Lung (tissue), 12 donors: Measurements from ENCODE around the gene FAM219B. TPM values are rescaled to one million over a fixed set of nuclear protein-coding genes. Genes with fewer than 3 reads are reported as not detected.

ENCODE experiments used
- ATAC-seq: fragments of 200-7000 bp; cut with Tn5 transposase; one replicate; pipeline ENCODE4 v1.9.1; 2020; ENCODE audit warnings: moderate number of reproducible peaks; ENCODE audit not compliant: insufficient read depth, low FRiP score
- DNase-seq, 3 donors: peaks; one replicate each; pipeline ENCODE4 v3.0.0-alpha.2; 2013 to 2017
- H3K27ac ChIP-seq, 2 donors: one replicate each; pipeline ENCODE4 v1.5.1; 2013; ENCODE audit warnings: mild to moderate bottlenecking in 2 of 2, moderate library complexity in 2 of 2, control low read depth in 1 of 2, inconsistent platforms in 1 of 2, low read depth in 1 of 2, low read length in 1 of 2
- H3K27me3 ChIP-seq, 3 donors: one replicate each; pipeline ENCODE4 v1.5.1; 2013; ENCODE audit warnings: low read length in 2 of 3; ENCODE audit not compliant: control insufficient read depth in 3 of 3, insufficient read depth in 3 of 3
- H3K36me3 ChIP-seq, 4 donors: one replicate each; pipeline ENCODE4 v1.5.1; 2013; ENCODE audit warnings: low read length in 4 of 4, mild to moderate bottlenecking in 1 of 4, moderate library complexity in 1 of 4; ENCODE audit not compliant: control insufficient read depth in 4 of 4, insufficient read depth in 4 of 4
- H3K4me1 ChIP-seq, 5 donors: one replicate each; pipeline ENCODE4 v1.5.1; 2013; ENCODE audit warnings: low read length in 5 of 5, mild to moderate bottlenecking in 2 of 5, moderate library complexity in 1 of 5; ENCODE audit not compliant: control insufficient read depth in 5 of 5, insufficient read depth in 5 of 5
- H3K4me3 ChIP-seq: one replicate; pipeline ENCODE4 v1.5.1; 2013; ENCODE audit warnings: mild to moderate bottlenecking, control low read depth, moderate library complexity
- H3K9ac ChIP-seq, 2 donors: one replicate each; pipeline ENCODE4 v1.5.1; 2013; ENCODE audit warnings: low read length in 2 of 2, control low read depth in 1 of 2; ENCODE audit not compliant: insufficient read depth in 1 of 2
- H3K9me3 ChIP-seq, 4 donors: one replicate each; pipeline ENCODE4 v1.5.1; 2013; ENCODE audit warnings: low read length in 3 of 4, mild to moderate bottlenecking in 1 of 4, moderate library complexity in 1 of 4; ENCODE audit not compliant: control insufficient read depth in 4 of 4, insufficient read depth in 3 of 4
- WGBS, 2 donors: extraction: QIAGEN DNeasy Blood & Tissue Kit; methylation state at CpG; one replicate each; pipeline ENCODE4 v1.1.7; 2013; 5-methylcytosine and 5-hydroxymethylcytosine counted together
- polyA plus RNA-seq, 2 donors: library from polyadenylated mRNA; stranded (reverse); fragments of 200-250 nt; gene quantifications; one replicate each; pipeline ENCODE4 v1.2.1, GENCODE V29; 2013
- total RNA-seq, 2 donors: library from RNA; depleted of rRNA in 1 of 2; stranded (reverse); fragments of >200 nt in 1 of 2; gene quantifications; one replicate each; pipeline ENCODE4 v1.2.1, GENCODE V29; 2014 to 2021
- TF ChIP-seq, protein P1 (sequence below): IDR thresholded peaks from 2 replicates; pipeline ENCODE4 v1.5.1; 2012; ENCODE audit warnings: mild to moderate bottlenecking; ENCODE audit errors: control extremely low read depth, extremely low read depth
- donor health status: control.
- donor health status: control.
- donor health status: Bipolar disorder and iron deficiency.
- donor health status: healthy.
- donor health status: DM: yes; HTN: yes; CAD: no.

Gene FAM219B
- total and polyA plus RNA-seq, 4 donors: 32.4 to 88.4 (median 42.5) TPM

DNA sequence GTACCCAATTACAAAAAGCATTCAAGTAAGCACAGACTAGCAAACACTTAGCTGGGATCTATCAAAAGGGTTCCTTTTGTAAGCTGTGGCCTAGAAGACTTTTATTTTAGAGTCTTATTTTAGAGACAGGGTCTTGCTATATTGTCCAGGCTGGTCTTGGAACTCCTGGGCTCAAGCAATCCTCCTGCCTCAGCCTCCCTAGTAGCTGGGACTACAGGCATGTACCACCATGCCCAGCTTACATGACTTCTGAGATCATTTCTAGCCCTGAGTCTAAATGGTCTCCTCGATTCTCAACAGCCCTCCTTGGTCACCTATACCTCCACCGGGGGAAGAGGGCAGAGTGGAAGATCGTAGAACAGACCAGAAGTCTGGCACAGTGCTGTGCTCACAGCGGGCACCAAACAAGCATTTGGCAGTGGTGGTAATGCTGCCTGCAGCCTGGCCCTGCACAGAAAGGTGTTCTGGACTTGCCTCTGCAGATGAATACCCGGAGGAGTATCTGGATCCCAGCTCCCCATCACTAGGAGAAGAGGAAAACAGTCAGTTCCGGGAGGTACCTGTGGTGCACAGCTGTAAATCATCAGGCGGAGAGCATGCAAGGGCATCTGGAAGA, 2.4 kb downstream of the FAM219B start:
- DNase-seq: no peak
- TF ChIP-seq, protein P1, sequence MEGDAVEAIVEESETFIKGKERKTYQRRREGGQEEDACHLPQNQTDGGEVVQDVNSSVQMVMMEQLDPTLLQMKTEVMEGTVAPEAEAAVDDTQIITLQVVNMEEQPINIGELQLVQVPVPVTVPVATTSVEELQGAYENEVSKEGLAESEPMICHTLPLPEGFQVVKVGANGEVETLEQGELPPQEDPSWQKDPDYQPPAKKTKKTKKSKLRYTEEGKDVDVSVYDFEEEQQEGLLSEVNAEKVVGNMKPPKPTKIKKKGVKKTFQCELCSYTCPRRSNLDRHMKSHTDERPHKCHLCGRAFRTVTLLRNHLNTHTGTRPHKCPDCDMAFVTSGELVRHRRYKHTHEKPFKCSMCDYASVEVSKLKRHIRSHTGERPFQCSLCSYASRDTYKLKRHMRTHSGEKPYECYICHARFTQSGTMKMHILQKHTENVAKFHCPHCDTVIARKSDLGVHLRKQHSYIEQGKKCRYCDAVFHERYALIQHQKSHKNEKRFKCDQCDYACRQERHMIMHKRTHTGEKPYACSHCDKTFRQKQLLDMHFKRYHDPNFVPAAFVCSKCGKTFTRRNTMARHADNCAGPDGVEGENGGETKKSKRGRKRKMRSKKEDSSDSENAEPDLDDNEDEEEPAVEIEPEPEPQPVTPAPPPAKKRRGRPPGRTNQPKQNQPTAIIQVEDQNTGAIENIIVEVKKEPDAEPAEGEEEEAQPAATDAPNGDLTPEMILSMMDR: no peak
- Histone ChIP-seq H3K36me3 (peaks cover 21 to 49% (median 39%) of the 10 kb centered on the region in 4 donors), H3K9ac (no peak overlapping the region), H3K4me3 (no peak overlapping the region), H3K4me1 (peaks cover 3 to 23% (median 14%) of the 10 kb centered on the region in 5 donors), H3K27ac (no peak overlapping the region), H3K27me3 (no peaks in the 10 kb centered on the region), H3K9me3 (no peaks in the 10 kb centered on the region)
- WGBS, 2 donors: 95 to 97% methylated on average over 7 of the region's 7 CpGs
- ATAC-seq: no peak

DNA sequence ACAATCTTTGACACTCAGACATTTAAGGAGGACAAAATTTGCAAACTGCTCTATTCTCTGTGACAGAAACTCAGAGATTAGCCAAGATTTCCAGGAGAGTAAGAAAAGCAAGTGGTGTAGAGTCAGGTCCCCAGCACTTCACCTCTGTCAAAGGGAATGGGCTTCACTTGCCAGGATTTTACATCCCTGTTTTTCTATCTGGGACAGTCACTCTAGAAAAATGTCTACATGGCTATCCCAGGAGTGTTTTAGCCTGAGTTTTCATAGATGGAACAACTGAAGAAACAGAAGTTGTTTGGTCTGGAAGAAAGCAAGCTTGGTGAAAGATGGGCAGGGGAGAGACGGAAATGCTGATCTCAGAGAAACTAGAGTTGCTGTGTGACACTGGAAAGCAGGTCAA, 3.0 kb downstream of the FAM219B start:
- TF ChIP-seq, protein P1: no peak
- Histone ChIP-seq H3K4me1 (peaks cover 3 to 23% (median 14%) of the 10 kb centered on the region in 5 donors), H3K36me3 (peaks cover 21 to 53% (median 41%) of the 10 kb centered on the region in 4 donors), H3K9ac (no peak overlapping the region), H3K27me3 (no peaks in the 10 kb centered on the region), H3K27ac (no peak overlapping the region), H3K9me3 (no peaks in the 10 kb centered on the region), H3K4me3 (no peak overlapping the region)
- WGBS, 2 donors: 94 to 95% methylated on average over 1 of the region's 1 CpG
- no peak for ATAC-seq
- no peak for DNase-seq

DNA sequence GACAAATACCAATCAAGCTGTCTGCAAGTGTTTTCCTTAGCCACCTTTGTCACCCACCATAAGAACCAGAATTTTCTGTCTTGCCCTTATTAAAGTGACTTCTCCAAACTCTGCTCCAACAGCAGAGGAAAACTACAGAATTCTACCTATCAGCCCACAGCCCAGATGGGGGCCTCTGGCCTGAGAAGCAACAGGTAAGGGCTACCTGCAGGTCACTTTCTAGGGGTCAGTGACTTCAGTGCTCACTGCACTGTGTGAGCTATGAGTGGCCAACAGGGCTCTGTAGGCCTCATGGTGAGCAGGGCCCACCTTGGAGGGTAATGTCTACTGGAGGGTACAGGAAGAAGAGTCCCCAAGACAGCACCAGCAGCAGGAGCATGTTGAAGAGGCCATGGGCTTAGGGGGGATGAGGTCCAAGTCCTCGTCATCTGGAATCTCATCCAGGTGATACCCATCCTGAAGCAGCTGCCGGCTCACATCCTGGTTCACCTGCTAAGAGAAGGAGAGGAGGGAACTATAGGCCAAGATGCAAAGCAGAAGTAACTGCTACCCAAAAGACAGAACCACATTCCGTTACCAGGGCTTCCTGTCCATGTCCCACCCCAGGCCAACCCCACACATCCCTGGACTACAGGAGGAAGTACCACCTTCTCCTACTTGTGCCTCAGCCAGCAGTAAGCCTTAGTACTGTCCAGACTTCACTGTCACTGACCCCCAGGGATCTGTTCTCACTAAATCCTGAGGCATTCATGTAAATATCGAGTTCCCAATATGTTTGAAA, 4.2 kb downstream of the FAM219B start:
- Histone ChIP-seq H3K9ac (no peak overlapping the region), H3K4me1 (peaks cover 3 to 22% (median 13%) of the 10 kb centered on the region in 5 donors), H3K4me3 (no peak overlapping the region), H3K27ac (no peak overlapping the region), H3K27me3 (no peaks in the 10 kb centered on the region), H3K9me3 (no peaks in the 10 kb centered on the region), H3K36me3 (peaks cover 21 to 53% (median 43%) of the 10 kb centered on the region in 4 donors)
- WGBS, 2 donors: 40 to 77% methylated on average over 4 of the region's 4 CpGs
- ATAC-seq: no peak
- no peak for DNase-seq
- TF ChIP-seq, protein P1: no peak
